NCI-H2107 treated with DMSO at 0.1 percent for 48 hours (cell line): ENCODE measurements around the gene FAM136A.
"Not testable (repeated sequence)": the region's sequence is repeated elsewhere in the genome, so short reads cannot be mapped to it uniquely, and the experiment has no call there.

Experiments
- DNase-seq: peaks from one replicate; lab custom pipeline; 2025; ENCODE audit not compliant: unreplicated experiment; lab: John Stamatoyannopoulos, UW

Gene FAM136A

DNA sequence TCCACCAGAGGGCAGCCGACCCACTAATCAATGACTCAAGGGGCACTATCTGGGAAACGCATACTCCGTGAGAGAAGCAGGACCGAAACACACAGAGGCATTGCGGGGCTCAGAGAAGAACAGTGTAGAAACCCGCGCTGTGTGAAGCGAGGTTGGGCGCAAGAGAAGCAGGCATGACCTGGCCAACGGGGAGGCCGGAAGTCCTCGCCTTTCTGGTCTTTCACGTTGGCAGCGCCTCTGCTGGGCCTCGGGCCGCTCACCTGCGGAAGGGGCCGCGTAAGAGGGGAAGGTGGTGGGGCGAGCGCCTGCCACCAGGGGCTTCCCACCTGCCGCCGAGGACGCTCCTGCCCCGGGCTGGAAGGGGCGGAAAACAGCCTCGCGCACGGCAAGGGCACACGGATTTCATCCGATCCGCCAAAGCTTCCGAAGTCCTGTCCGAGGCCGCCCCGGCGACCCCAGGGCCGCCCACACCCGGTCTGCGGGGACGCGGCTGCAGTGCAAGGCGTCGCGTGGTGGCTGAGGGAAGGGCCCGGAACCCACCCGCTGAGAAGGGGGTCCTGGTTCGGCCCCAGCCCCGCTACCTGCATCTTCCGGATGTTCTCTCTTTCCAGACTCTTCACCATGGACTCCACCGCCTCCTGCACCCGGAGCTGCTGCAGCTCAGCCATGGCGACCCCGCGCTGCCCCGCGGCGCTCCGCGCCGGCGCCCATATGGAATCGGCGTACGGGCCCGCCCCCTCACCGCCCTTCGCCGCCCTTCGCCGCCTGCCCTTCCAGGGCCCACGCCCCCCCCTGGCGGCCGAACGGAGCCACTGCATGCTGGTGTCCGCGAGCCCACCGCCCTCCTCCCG is at the start of gene FAM136A:
Gene FAM136A, minus strand, starts transcription at position 724 of the 851 bp plus-strand sequence. Its CDS starts 56 bp downstream, at position 668.
- DNase-seq = peak; percentile 69

DNA sequence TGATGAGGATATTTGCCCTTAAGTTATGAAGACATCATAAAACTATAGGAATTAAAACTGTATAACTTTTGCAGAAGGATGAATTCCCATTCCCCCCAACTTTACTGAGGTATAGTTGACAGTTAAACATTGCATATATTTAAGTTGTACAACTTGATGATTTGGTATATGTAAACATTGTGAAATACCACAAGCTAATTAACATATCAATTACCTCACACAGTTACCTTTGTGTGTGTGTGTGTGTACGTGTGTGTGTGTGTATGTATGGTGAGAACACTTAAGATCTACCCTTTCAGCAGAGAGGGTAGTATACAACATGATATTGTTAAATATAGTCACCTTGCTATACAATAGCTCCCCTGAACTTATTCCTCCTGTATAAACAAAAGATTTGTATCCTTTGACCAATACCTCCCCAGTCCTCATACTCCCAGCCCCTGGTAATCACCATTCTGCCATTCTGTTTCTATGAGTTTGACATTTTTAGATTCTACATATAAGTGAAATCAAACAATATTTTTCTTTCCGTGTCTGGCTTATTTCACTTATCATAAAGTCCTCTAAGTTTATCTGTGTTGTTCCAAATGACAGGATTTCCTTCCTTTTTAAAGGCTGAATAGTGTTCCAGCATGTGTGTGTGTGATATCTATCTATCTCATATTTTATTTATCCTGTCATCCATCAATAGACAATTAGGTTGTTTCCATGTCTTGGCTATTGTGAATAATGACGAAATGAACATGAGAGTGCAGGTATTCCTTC is 48.2 kb upstream of the FAM136A start:
- DNase-seq = no peak

DNA sequence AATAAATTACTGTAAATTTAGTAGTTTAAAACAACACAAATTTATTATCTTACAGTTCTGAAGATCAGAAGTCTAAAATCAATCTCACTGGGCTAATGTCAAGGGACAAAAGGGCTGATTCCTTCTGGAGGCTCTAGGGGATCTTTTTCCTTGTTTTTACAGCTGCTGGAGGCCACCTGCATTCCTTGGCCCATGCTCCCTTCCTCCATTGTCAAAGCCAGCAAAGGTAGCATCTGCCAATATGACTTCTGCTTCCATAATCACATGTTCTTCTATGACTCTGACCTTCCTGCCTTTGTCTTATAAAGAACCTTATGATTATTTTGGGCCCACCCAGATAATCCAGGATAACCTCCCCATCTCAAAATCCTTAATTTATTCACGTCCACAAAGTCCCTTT is 46.0 kb upstream of the FAM136A start:
- no peak for DNase-seq

DNA sequence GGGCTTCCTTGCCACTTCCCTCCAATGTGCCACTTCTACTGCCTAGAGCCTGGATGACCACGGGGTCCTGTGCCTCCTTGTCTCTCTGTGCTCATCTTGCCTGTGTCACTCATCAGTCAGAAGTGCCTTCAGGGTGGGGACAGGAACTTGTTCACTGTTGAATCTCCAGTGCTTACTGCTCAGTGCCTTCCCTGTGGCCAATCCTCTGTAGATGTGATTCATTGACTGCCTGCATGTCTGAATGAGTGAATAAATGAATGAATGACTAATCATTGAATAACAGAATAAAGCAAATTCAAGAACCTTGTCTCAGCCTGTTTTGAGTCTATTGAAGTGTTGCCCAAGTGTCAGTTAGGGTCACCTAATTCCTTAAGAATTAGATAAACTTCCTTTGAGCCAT is 42.3 kb upstream of the FAM136A start:
- DNase-seq = no peak

DNA sequence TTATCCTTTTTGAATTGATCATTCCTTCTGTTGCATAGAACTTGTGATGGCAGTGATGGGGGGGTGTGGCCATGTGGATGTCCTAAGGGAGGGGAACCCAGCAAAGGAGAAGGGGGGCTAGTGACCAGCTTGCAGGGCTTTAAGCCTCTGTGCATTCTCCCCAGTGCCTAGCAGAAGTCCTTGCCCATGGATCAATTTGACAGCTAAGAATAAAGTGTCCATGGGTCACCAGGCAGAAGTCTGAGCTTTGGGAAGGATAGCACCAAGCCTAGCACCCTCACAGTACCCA is 39.6 kb upstream of the FAM136A start:
- no peak for DNase-seq

DNA sequence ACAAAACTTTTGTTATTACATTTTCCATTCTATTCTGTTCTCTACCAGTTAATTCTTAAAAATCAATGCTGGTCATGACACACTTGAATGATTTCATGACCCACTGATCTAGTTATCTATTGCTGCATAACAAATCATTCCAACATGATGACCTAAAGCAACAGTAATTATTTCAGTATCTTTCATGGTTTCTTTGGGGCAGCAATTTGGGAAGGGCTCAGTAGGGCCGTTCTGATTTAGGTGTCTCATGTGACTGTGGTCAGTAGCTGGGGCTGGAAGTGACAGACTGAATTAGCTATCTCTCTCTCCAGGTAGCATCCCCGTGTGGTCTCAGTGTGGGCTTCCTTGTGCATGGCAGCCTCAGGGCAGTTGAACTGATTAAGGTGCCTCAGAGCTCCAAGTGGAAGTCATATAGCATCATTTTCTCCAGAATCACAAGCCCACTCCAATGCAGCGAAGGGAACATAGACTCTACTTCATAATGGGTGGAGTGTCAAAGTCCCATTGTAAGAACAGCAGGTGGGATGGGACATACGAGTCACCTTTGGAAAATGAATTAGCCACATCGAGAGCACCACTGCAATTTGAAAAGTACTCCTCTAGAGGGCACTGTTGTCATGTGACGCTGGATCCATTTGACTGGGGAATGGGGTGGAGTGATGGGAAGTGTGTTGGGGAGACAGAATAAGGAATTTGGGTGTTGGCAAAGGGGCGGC is 39.1 kb upstream of the FAM136A start:
- DNase-seq = peak; percentile 66

DNA sequence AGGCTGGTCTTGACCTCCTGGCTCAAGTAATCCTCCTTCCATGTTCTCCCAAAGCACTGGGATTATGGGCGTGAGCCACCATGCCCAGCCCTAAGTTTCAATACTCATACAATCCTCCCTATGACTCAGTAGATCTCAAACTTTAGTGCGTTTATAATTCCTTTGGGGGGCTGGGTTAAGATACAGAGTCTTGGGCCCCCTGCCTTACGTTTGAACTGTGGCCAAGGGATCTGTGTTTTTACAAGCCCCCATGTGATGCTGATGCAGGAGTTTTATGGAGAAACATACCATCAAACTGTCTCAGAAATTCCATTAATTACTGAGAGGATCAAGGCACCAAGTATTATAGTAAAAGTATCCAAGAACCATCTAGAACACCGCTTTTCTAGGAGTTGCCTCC is 38.2 kb upstream of the FAM136A start:
- no peak for DNase-seq

DNA sequence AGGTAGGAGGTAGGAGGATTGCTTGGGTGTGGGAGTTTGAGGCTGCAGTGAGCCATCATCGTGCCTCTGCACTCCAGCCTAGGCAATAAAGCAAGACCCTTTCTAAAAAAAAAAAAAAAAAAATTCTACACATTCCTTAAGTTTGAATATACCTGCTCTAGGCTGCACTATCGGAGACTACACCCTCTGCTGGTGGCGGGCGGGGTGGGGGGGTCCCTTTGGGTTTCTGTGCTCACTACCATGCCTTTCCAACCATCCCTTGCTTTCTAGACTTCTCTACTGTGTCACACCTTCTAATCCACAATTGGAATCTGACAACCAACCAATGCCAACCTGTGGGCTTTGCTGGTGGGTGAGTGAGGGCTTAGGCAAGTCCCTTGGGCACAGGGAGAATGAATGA is 34.7 kb upstream of the FAM136A start:
- no peak for DNase-seq

DNA sequence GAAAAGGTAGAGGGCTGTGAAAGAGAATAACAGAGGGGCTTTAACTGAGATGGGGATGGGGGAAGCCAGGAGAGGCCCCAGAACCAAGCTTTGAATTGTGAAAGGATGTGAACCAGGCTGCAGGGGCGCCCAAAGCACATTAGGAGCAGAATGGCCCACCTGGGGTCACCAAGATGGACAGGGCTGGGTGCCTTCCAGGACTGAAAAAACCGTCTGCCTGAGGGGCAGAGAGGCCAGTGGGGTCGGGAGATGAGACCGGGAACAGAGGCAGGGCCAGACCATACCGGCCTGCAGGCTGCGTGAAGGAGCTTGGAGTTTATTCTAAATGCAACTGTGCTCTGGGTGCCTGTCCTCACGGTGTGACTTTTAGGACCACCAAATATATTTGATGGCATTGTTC is 29.1 kb upstream of the FAM136A start:
- DNase-seq = no peak

DNA sequence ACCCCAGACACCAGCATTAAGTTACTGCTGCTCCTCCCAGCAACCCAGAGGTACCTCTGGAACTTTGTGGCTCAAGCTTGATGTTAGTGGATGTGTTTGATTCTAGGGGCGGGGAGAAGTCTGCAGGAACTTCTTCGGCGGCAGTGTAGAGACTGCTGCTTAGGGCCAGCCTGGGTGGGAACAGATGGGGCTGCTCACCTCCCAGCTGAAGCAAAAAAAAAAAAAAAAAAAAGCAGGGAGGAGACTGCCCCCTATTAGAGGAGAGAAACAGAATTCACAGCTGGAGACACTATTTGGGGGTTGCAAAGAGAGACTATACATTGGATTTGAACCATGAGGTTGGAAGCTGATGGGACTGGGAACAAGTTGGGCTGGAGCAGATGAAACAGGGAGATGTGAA is 28.6 kb upstream of the FAM136A start:
- no peak for DNase-seq

DNA sequence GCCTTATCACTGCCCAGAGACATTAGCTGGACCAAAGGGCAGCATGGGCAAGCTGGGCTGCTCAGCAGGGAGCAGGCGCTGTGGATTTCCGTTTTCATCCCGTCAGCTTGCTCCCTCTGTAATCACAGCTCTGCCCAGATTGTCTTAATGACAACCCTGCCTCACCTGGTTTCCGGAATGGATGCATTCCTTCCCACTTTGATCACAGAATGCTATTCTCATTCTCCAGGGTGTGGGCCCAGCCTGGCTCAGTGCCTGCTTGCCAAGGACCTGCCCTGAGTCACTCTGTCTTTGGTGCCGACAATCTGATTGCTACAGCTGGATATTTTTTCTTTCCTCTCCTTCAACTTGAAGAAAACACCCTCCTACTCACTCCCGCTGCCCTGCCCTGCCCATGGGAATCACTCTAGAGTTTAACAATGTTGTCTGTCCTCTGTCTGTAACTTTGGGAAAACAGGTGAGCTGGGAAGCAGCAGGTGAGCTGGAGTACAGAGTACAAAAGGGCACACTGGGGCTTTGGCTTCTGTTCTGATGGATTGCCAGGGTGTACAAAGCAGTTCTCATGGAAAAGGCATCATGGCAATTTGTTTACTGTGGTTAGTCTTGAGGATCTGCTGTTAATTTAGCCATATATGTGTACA is 27.2 kb upstream of the FAM136A start:
- DNase-seq = peak; percentile 79

DNA sequence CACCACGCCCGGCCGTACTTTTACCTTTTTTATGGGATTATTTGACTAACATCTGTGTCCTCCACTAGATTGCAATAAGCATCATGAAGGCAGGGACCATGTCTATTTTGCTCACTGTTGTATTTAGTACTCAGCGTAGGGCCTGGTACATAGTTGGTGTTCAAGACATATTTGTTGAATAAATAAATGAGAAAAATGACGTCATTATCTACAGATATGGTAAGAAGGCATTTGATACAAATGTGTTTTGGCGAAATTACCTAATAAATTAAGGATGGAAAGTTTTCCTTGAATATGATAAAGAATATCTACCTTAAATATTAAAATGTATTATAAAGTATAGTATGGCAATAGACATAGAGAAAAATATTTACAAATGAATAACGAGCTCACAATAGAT is 24.0 kb upstream of the FAM136A start:
- DNase-seq = no peak

DNA sequence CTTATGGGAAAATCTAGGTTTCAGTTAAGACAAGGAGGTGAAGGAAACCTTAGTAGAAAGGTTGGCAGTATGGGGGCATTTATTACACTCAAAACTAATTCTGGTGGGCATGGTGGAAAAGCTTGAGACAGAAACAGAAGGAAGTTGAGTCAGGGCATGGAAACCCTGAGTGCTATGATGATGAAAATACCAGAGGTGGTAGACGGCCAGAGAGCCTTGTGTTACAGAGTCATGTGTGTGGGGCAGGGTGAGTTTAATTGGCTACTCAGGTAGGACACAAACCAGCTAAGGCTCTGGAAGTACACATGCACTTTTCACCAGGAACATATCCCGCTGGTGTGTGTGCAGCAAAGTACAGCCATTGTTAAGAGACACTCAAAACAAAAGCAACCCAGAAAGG is 20.7 kb upstream of the FAM136A start:
- no peak for DNase-seq

DNA sequence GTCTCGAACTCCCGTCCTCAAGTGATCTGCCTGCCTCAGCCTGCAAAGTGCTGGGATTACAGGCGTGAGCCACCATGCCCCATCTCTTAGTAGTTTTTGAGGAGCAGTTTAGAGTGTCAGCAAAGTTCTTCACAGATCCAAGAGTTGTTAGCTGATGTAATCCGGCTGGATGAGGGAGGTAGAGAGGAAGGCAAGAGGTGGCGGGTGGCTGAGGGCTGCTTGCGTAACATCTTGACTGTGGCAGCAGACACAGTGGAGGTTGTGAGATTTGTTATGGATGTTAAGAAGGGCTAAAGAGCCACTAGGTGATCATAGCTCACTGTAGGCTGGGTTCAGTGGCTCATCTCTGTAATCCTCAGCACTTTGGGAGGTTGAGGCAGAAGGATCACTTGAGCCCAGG is 19.5 kb upstream of the FAM136A start:
- no peak for DNase-seq

DNA sequence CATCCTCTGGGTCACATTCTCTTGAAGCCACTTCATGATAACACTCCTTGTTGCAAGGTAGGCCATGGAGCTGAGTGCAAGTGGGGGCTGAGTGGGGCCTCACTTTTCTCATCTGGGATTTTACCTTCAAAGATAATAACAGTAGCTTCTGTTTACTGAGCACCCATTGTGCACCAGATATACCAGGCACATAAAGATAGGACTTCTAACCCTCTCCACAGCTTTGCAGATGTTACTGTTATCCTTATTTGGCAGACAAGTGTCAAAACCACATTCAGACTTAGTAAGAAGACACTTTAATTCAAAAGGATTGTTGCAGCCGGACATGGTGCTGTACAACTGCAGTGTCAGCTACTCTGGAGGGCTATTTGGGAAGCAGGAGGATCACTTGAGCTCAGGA is 12.8 kb upstream of the FAM136A start:
- no peak for DNase-seq

DNA sequence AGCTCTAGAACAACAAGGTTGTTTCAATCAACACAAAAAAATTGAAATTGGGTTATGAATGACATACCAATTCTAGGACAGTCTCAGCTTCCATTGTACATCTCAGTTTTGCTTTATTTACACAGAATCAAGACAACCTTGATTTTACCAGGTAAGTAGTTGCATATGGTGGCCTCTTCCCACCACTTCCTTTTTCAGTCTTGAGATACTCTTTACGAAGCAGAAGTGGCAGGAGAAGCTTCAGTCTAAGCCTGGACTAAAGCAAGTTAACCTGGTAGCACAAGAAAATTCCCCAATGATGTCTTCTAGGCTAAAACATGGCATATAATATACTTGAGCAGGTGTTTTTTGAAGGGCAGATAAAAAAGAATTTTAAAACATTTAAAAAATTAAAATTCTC is 10.7 kb upstream of the FAM136A start:
- DNase-seq = no peak

DNA sequence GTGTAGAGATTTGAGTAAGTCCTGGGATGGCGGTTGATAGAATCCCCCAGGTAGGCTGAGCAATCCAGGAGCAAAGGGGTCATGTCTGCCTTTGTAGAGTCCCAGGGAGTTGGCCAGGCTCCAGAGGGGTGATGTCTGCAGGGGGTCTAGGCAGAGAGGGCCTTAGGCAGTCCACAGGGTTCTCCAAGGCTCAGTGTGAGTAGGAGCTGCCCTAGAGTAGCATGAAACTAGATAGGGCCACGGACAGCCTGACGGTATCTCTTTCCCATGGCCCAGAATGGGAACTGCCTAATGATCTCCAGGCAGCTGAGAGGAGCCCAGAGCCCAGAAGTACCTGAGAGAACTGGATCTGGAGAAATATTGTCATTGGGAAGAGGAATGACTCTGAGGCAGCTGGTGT is 9.0 kb upstream of the FAM136A start:
- no peak for DNase-seq

DNA sequence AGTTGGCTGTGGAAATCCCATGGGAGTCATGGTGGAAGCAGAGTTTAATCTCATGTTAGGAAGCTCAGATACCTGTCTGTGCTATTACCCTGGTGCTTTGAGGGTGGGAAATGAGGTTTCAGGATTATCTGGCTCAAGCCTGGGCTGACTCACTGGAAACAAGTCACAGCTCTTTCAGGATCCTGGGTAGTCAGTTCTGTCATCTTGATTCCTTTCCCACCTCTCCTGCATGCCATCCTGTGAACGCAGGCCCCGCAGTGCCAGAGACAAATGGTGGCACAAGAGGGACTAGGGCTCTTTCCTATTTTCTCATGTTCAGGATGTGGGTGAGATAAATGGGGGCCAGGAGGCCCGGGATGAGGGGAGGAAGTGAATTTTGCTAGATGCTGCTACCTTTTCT is 3.7 kb upstream of the FAM136A start:
- no peak for DNase-seq

DNA sequence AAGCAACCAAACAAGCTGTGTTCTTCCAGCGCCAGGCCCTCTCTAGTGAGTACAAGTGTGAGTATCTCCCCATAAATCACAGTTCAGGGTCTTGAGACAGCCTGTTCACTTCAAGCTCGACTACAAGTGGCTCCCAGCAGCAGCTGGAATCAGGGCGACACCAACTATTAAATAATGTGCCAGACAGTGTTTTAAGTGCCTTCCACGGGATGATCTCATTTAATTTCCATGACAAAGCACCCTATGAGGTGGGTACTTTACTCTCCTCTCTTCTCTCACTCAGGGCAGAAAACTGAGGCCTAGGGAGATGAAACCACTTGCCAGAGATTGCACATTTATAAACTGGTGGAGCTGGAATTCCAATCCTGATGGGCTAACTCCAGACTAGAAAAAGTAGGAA is 2.6 kb upstream of the FAM136A start:
- DNase-seq = peak; percentile 84

DNA sequence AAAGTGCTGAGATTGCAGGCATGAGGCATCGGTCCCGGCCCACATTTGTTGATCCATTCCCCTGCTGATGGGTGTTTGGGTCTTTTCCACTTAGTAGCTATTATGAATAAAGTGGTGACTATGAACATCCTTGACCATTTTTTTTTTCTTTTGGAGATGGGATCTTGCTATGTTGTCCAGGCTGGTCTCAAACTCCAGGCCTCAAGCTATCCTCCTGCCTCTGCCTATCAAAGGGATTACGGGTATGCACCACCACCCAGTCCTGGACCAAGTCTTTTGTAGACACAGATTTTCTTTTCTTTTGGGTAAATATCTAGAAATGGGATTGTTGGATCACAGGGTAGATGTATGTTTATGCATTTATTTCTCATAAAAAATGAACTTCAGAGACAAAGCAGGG is 1.3 kb upstream of the FAM136A start:
- no peak for DNase-seq

DNA sequence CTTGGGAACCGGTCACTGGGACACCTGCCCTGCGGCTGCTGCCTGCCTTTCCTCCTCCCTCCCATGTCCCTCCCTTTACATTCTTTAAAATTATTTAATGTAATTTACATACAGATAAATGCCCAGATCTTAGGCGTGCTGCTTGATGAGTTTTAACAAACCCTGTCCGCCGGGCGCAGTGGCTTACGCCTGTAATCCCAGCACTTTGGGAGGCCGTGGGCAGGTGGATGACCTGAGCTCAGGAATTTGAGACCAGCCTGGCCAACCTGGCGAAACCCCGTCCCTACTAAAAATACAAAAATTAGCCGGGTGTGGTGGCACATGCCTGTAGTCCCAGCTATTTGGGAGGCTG is 304 bp upstream of the FAM136A start:
- DNase-seq = not testable (repeated sequence)
